HG03039 (cell line): ENCODE data around the gene CACNG4.

Source experiments
- ATAC-seq: cut with Tn5 transposase; IDR thresholded peaks from one replicate; pipeline ENCODE4 v1.9.1; 2021; ENCODE audit warnings: mild to moderate bottlenecking, moderate library complexity; ENCODE audit not compliant: unreplicated experiment

Gene CACNG4

DNA sequence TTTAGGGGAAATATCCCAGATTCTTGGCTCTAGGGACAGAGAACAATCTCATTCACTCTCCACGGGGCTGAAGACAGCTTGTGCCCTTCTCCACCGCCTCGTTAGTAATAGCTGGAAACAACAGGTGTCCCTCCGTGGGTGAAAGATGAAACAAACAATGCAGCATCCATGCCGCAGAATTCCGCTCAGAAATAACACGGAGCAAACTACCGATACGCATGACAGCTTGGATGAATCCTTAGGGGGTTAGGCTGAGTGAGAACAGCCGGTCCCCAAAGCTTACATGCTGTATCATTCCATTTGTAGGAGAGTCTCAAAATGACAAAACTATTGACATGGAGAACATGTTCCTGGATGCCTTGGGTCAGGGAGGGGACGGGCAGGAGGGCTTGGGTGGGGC is 50.5 kb downstream of the CACNG4 start:
- no peak for ATAC-seq

DNA sequence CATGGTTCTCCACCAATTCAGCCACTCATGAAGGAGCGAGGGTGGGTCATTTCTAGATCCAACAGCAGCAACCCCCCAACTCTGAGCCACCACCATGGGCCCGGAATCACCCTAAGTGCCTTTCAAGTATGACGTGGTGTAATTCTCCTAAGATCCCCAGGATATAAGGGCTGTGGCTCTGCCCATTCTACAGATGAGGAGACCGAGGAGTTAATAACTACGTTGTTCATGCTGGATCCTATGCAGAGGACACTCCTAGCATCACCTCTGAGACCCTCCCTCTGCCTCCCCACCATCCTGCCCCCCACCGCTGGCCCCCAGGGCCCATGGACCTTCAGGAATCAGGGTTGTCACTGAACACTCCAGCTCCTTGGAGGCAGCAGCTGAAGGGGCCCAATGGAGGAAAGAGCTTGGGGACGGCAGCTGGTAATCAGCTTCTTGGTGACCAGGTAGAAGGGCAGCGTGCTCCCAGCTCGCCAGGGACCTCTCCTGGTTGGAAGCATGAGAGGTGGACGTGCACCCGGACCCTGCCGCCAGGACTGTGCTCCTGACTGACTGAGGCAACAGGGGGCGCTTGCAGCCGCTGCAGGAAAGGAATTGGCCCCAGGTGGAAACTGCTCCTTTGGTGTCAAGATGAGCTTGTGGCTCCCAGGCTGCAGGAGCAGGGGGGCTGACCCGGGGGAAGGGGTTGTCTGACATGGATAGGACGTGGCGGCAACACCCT is 51.7 kb downstream of the CACNG4 start:
- ATAC-seq, result no peak

DNA sequence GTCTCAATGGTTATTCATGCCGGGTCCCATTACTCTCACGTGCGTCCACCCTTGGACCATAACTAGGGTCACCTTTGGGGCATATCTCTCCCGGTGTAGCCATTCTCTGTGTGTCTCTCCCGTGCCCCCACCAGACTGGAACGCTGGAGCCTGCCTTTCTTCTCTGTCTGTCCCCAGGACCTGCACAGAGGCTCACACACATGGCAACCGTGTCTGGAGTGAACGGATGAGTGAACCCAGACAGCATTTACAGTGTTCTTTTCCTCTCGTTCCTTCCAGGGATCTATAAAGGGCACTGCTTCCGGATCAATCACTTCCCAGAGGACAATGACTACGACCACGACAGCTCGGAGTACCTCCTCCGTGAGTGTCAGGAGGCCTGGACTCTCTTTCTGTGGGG is 53.4 kb downstream of the CACNG4 start:
- ATAC-seq, result no peak

DNA sequence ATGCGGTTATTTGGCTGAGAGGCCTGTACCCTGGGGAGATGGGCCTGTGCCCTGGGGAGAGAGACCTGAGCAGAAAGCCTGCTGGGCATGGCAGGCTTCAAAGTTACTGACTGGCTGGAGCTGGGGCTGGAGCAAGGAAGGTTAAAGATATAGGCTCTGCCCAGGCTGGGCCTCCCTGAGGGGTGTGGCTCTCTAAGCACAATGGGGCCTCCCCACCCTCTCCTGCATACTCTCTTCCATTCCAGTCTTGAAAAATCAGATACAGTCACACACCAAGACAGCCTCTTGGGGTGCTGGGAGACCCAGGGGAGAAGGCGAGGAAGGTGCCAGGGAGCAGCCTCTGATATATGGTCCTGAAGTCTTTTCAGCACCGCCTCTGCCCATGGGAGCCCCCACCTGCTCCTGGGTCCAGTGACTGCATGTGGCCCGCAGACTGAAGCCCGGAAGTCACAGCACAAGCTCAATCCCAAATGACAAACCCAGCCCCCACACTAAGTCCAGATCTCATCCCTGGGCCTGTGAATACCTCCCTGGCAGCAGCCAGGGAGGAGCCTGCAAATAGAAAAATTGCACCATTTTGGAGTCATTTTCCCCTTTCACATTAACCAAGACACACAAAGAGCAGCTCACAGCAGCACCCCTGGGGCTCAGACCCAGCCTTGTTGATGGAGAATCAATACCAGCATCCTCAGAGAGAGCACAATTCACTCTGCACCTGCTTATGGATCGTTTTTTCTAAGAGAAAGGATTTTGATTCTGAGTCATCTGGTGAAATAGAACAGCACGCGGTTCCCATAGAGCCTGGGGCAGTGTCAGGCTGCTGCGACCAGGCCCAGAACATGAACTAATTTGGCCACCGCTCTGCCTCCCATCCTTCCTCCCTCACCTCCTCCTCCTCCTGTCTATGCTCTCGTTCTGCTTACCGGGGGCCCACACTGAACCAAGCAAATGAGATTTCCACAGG is 54.2 kb downstream of the CACNG4 start:
- no peak for ATAC-seq

DNA sequence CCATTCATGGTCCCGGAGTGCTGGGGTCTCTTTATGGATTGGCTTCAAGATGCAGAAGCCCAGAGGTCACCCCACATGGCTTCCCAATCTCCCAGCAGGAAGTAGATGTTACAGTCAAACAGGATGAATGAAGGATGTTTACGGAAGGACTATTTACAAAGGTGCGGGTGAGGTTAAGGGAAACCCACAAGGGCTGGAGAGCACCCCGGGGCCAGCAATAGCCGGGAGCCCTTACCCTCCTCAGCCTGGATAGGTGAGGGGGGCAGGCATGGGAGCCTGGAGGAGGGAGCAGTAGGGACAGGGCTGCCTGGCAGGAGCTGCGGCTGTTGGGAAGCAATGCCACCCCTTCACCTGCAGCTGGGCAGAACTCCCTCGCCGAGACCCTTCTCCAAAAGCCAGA is 55.3 kb downstream of the CACNG4 start:
- ATAC-seq, result no peak

DNA sequence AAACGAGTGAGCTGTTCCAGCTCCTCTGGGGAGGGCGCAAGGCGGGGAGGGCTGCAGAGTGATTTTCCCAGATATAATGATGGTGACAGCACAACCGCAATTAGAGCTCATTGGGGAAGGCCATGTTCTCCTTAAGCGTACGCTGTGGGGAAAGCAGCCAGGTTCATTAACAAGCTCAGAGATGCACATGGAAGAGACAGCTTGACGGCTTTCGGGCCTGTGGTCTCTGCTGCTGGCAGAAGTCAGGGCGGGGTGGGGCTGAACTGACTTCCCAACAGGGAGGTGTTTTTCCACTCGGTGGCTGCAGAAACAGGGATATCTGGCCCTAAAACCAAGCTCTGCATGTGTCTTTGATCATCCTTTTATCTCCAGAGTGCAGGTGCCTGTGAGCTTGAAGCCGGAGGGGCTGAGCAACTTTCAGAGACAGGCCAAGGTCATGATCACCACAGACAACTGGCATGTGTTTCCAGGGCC is 55.8 kb downstream of the CACNG4 start:
- ATAC-seq, result no peak

DNA sequence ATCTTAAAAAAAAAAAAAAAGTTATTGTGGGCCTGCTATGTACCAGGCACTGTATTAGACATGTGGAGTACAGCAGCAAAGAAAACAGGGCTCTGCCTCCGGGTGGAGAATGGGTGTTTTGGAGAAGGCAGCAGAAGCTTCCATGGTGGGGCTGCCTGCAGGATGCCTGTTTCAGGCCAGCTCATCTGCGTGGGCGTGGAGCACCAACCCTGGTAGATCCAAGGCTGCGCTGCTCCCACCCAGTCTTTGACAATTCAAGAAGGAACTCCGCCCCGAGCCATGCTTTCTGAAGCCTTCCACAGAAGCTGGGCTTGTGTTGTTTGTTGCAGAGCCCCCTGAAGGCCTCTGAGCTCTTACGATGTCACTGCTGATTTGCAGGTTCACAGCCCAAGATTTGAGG is 56.7 kb downstream of the CACNG4 start:
- no peak for ATAC-seq

DNA sequence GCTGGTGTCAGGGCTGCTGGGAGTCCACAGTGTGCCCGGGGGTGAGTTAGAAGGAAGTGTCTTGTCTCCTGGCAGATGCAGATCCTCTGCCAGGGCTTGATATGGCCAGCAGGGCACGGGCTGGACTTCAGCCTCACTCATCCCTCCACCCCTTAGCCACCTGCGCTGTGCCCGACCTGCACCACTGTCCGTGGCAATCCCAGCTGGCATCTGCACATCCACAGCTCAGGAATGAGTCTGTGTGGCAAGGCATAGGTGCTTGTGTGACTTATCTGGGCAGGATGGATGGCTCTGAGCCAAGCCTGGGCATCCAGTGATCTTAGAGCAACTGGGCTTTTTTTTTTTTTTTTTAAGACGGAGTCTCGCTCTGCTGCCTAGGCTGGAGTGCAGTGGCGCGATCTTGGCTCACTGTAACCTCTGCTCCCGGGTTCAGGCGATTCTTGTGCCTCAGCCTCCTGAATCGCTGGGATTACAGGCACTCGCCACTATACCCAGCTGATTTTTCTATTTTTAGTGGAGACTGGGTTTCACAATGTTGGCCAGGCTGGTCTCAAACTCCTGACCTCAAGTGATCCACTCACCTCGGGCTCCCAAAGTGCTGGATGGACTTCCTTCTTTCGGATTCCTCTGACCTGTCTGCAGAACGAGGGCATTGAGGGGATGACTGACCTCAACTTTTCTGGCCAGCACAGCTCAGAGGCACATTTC is 57.4 kb downstream of the CACNG4 start:
- ATAC-seq, result no peak

DNA sequence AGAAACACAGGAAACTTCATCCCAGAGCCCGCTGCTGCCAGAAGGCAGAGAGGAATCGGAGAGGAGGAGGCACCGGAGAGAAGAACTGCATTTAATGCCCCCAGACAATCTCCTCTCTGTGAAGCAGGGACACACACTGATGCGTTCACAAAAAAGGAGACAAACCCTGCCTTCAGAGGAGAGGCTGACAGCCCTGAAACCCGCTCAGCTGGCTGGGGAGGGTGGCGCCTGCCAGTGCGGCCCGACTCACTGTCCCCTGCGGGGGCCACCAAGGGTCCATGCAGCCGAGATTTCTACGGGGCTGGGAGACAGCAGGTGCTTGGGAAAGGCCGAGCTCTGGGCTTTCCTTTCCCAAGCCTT is 57.9 kb downstream of the CACNG4 start:
- no peak for ATAC-seq

DNA sequence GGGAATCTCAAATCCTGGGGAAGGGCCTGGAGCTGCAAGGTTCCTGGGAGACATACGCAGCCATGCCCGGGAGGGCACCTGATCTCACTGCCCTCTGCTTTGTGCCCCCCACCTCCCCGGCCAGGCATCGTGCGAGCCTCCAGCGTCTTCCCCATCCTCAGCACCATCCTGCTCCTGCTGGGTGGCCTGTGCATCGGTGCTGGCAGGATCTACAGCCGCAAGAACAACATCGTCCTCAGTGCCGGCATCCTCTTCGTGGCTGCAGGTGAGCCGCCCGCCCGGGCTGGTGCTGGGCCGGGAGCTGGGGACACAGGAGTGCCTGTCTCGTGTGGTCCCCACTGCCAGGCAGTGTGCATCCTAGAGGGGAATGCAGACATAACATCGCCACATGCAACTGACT is 60.2 kb downstream of the CACNG4 start:
- ATAC-seq, result no peak

DNA sequence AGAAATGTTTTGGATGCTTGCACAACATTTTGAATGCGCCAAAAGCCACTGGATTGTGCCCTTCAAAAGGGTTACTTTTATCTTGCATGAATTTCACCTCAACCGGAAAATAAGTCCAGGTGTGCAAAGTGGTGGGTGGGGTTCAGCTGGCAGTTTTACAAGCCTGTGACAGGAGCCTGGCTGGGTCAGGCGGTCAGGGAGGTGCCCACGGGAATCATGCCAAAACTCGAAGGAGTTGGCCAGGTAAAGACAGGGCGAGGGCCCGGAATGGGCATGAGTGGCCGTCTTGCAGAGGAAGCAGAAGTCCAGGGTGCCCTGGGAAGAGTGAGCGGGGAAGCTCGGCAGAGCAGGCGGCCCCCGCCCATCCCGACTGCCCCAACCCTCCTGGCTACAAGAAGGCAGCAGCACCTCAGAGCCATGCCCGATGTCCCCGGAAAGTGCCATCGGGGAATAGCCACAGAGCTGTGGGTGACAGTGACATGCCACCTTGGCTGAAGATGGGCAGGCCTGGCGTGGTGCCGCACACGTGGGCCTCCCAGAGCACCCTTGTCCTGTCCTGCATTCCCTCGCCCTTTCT is 60.8 kb downstream of the CACNG4 start:
- ATAC-seq, result no peak

DNA sequence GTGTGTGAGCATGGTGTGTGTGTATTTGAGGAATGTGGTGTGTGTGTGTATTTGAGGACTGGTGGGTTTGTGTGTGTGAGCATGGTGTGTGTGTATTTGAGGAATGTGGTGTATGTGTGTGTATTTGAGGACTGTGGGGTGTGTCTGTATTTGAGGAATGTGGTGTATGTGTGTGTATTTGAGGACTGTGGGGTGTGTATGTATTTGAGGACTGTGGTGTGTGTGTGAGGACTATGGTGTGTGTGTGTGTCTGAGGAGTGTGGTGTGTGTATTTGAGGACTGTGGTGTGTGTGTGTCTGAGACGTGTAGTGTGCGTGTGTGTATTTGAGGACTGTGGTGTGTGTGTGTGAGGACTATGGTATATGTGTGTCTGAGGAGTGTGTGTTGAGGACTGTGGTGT is 61.8 kb downstream of the CACNG4 start:
- ATAC-seq, result no peak

DNA sequence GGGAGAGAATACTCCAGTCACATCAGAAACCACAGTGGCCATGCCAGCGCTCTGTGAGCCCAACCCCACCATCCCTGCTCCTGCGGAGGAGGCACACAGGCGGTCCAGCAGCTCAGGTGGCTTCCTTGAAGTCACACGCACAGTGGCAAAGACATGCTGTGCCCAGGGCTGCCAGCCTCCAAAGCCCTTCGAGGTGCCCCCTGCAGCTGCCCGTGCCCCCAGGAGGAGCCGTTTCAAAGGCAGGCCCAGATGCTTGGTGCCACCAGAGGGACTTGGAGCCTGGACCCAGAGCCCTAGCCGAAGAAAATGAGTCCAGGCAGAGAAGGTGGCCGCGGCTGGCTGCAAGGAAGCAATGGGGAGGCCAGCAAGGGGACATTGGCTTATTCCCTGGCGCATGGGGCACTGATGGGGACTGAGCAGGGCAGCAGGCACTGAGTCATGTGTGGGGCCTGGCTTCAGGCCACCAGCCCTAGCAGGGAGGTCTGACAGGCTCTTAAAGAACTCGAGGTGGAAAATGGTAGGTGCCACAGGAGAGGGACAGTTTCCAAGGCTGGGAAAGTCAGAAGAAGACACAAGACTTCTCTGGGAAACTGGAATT is 62.6 kb downstream of the CACNG4 start:
- no peak for ATAC-seq

DNA sequence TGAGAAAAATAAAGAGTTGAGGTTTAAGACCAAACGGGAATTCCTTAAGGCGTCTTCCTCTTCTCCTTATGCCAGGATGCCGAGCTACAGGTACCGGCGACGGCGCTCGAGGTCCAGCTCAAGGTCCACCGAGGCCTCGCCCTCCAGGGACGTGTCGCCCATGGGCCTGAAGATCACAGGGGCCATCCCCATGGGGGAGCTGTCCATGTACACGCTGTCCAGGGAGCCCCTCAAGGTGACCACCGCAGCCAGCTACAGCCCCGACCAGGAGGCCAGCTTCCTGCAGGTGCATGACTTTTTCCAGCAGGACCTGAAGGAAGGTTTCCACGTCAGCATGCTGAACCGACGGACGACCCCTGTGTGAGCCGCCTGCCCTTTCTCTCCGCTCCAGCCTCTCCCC is 66.1 kb downstream of the CACNG4 start:
- no peak for ATAC-seq

DNA sequence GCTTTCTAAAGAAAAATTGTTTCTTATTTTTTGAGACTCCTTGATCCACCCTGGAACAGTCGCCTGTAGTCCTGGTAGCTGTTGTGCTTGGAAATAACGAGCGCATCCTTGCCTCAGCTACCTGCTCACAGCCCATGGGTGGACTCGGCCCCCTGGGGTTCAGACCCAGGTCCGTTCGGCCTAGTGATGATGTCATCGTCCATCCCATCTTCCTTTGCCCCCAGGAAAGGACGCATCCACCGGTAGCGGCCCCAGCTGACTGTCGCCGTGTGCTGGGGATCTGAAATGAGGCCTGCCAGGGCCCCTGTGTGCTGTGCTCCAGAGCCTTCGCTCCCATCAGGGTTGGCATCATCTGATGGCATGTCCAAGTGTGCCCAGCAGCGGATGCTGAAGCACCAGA is 67.9 kb downstream of the CACNG4 start:
- ATAC-seq, result no peak

DNA sequence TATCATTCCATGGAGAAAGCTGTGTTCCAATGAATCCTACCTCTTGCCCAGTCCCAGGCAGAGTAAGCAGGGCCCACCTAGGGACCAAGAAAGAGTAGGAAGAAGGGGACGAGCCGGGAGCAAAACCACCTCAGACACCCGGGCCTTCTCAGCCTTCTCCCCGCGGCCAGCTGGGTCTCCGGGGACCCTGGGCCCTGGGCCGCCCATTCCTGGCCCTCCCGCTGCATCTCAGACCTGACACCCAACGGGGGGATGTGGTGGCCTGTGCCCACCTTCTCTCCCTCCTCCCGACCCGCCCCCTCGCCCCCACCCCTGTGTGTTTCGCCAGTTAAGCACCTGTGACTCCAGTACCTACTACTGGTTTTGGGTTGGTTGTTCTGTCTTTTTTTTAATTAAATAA is 68.5 kb downstream of the CACNG4 start:
- ATAC-seq, result no peak

DNA sequence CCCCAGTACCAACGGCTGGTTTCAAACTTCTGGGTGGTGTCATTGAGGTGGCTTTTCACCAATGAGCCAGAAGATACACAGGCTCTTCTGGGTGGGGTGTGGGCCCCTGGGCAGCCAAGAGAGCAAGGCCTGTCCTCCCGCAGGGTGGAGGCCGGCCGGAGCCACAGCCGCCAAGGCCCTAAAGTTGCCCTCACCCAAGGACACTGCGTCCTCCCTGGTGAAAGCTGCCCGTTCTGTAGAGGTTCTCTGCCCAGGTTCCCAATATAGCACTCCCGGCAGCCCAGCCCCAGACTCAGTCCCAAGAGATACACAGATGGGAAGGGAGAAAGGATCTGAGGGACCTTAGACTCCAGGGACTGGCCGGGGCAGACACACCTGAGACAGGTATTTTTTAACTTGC is 69.1 kb downstream of the CACNG4 start:
- no peak for ATAC-seq

DNA sequence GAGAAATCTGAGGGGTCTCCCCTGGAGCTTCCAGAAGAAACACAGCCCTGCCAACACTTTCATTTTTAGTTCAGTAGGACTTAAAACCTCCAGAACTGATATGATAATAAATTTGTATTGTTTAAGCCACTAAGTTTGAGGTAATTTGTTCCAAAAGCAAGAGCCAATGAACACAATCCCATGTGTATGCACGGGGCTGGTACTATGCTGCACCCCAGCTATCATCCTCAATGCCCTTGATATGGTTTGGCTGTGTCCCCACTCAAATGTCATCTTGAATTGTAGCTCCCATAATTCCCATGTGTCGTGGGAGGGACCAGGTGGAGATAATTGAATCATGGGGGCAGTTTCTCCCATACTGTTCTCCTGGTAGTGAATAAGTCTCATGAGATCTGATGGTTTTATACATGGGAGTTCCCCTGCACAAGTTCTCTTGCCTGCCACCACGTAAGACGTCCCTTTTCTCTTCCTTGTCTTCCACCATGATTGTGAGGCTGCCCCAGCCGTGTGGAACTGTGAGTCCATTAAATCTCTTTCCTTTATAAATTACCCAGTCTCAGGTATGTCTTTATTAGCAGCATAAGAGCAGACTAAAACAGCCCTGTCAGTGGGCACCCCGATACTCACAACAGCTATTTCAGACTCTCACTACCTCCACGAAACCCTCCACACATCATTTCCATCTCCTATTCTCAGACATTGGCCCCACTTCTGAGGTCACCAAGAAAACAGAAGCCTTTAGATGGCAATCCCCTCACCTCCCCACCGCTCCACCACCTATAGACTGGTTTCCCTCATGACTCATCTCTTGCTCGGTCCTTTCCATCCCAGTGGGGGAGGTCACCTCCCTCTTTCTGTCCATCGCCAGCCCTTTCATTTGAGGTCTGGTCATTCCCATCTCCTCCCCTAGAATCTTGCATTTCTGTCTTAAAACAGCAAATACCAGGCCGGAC is 70.9 kb downstream of the CACNG4 start:
- ATAC-seq, result peak; percentile 74

DNA sequence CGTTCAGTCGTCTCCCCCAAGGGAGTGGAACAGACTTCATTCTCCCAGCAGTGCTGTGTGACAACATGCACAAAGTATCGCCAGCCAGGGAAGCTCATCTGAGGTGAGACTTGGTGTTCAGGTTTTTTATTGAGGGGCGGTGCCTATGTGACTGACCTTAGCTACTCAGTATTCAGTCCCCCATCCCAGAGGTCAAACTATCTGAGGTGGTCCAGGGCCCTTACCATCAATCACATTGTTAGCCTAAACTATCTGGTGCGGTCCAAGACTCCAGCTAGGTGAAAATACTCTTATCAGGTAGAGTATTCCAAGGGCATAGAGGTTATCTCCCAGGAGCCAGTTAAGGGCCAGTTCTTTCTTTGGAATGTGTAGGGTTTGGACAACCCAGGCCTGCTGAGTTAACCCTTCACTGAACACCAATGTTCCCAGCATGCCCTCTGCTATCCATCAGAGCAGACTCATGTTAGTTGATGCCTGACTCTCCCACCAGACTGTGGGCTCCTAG is 74.4 kb downstream of the CACNG4 start:
- no peak for ATAC-seq
